SK-MEL-5 (cell line): ENCODE data around the gene A2M. TPM values are rescaled to one million over a fixed set of nuclear protein-coding genes. Genes with fewer than 3 reads are reported as not detected.

Source experiments
- DNase-seq: peaks from one replicate; pipeline ENCODE4 v3.0.0-alpha.2; 2016; ENCODE audit warnings: low read depth, low spot score
- in situ Hi-C: cut with HindIII; loops from 2 replicates; pipeline ENCODE4 v1.10.0; 2016; ENCODE audit warnings: low sequenced_read_pairs, high pct_unique_total_duplicates, low pct_unique_long_range_greater_than_20kb
- total RNA-seq: library from RNA; depleted of rRNA; stranded (reverse); fragments of >200 nt; shearing (Covaris generic); gene quantifications from 2 replicates; pipeline ENCODE4 v1.2.3, GENCODE V29; 2014

Gene A2M
- total RNA-seq, 1 experiment from 2014 or later: 316 TPM

GRCh38 chr12:9106067-9106466 is 9.7 kb downstream of the A2M start:
- in situ Hi-C loops: no loop called here
- no peak for DNase-seq

- in situ Hi-C loops: no loop called here
- DNase-seq: no peak
Measured at GRCh38 chr12:9104767-9105423, 10.8 kb downstream of the A2M start.

- in situ Hi-C loops: no loop called here
Measured at GRCh38 chr12:9104087-9104486, 11.6 kb downstream of the A2M start.

GRCh38 chr12:9103050-9103849 is 12.5 kb downstream of the A2M start:
- no peak for DNase-seq
- in situ Hi-C loops: no loop called here

More at GRCh38 chr12:9104087-9104486, 11.6 kb downstream of the A2M start:
- no peak for DNase-seq

- no peak for DNase-seq
- in situ Hi-C loops: no loop called here
Measured at GRCh38 chr12:9101018-9101687, 14.6 kb downstream of the A2M start.

GRCh38 chr12:9099552-9100190 is 16.0 kb downstream of the A2M start:
- DNase-seq: no peak
- in situ Hi-C loops: no loop called here

GRCh38 chr12:9098463-9099026 is 17.2 kb downstream of the A2M start:
- in situ Hi-C loops: no loop called here
- no peak for DNase-seq

- in situ Hi-C loops: no loop called here
Measured at GRCh38 chr12:9098115-9098452, 17.6 kb downstream of the A2M start.

GRCh38 chr12:9096563-9097176 is 19.0 kb downstream of the A2M start:
- no peak for DNase-seq
- in situ Hi-C loops: no loop called here

More at GRCh38 chr12:9098115-9098452, 17.6 kb downstream of the A2M start:
- DNase-seq: no peak

- in situ Hi-C loops: no loop called here
- DNase-seq: no peak
Measured at GRCh38 chr12:9095322-9095721, 20.4 kb downstream of the A2M start.

- no peak for DNase-seq
- in situ Hi-C loops: no loop called here
Measured at GRCh38 chr12:9094512-9095206, 21.1 kb downstream of the A2M start.

- no peak for DNase-seq
- in situ Hi-C loops: no loop called here
Measured at GRCh38 chr12:9091891-9092598, 23.7 kb downstream of the A2M start.

- in situ Hi-C loops: no loop called here
Measured at GRCh38 chr12:9090220-9090619, 25.5 kb downstream of the A2M start.

GRCh38 chr12:9087087-9087835 is 28.5 kb downstream of the A2M start:
- no peak for DNase-seq
- in situ Hi-C loops: no loop called here

More at GRCh38 chr12:9090220-9090619, 25.5 kb downstream of the A2M start:
- no peak for DNase-seq

GRCh38 chr12:9086087-9086486 is 29.6 kb downstream of the A2M start:
- DNase-seq: no peak
- in situ Hi-C loops: no loop called here

- in situ Hi-C loops: no loop called here
- DNase-seq: no peak
Measured at GRCh38 chr12:9084417-9084816, 31.3 kb downstream of the A2M start.
